Measurements from ENCODE around the gene RUVBL2.

DNA sequence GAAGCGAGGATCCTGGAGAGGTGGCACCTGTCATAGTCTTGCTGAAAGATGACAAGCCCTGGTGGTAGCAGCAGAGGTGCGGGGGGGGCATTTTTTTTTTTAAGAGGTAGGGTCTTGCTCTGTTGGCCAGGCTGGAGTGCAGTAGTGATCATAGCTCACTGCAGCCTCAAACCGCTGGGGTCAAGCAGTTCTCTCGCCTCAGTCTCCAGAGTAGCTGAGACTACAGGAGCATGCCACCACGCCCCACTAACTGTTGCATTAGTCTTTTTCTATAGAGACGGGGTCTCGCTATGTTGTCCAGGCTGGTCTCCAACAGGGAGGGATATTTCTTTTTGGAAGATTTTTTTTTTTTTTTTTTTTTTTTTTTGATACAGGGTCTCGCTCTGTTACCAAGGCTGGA lies 35.7 kb upstream of the RUVBL2 start:
- TF ChIP-seq, protein P1, sequence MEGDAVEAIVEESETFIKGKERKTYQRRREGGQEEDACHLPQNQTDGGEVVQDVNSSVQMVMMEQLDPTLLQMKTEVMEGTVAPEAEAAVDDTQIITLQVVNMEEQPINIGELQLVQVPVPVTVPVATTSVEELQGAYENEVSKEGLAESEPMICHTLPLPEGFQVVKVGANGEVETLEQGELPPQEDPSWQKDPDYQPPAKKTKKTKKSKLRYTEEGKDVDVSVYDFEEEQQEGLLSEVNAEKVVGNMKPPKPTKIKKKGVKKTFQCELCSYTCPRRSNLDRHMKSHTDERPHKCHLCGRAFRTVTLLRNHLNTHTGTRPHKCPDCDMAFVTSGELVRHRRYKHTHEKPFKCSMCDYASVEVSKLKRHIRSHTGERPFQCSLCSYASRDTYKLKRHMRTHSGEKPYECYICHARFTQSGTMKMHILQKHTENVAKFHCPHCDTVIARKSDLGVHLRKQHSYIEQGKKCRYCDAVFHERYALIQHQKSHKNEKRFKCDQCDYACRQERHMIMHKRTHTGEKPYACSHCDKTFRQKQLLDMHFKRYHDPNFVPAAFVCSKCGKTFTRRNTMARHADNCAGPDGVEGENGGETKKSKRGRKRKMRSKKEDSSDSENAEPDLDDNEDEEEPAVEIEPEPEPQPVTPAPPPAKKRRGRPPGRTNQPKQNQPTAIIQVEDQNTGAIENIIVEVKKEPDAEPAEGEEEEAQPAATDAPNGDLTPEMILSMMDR (IDR thresholded peaks at IDR 0.05): no peak
- TF ChIP-seq POLR2A (IDR thresholded peaks at IDR 0.05): no peak
- no peak for TF ChIP-seq EP300 (IDR thresholded peaks at IDR 0.05)

Data from tibial nerve (tissue), 4 donors.